ENCODE measurements around the gene ZNF324.
A peak's percentile ranks its signal among the peaks of the same experiment; 100 is the strongest.
"Not testable (repeated sequence)": the region's sequence is repeated elsewhere in the genome, so short reads cannot be mapped to it uniquely, and the experiment has no call there.

The ZNF324 gene

GRCh38 chr19:58466760-58467589 is at the start of gene ZNF324:
TSS of gene ZNF324 (plus strand) at chr19:58467080. CDS start at chr19:58469186, 2,106 bp downstream.
- DNase-seq (ENCODE audit: extremely low spot score), result peak; percentile 99
- POLR2A ChIA-PET, result no interaction called here
- CTCF ChIA-PET, result interaction anchor here (1.0 to 1.2 kb wide), 2 partner anchors 8 to 53 kb away, joined by 3 read pairs; partner anchors contain the start of gene ZBTB45
- TF ChIP-seq CTCF (IDR thresholded peaks at IDR 0.05; ENCODE audit: control extremely low read depth, extremely low read depth, low read depth, missing control alignments), result no peak

- TF ChIP-seq CTCF (IDR thresholded peaks at IDR 0.05; ENCODE audit: control extremely low read depth, extremely low read depth, low read depth, missing control alignments), result no peak
- CTCF ChIA-PET, result no interaction called here
- POLR2A ChIA-PET, result interaction anchor here (1.0 kb wide), 1 partner anchor 11 kb away, joined by 3 read pairs; the partner anchor contains the start of gene ZNF132
- no peak for DNase-seq (ENCODE audit: extremely low spot score)
Observed at GRCh38 chr19:58428617-58429016, 38.3 kb upstream of the ZNF324 start.

GRCh38 chr19:58429745-58430144 is 37.1 kb upstream of the ZNF324 start:
- DNase-seq (ENCODE audit: extremely low spot score), result no peak
- POLR2A ChIA-PET, result interaction anchor here (1.0 kb wide), 1 partner anchor 10 kb away, joined by 3 read pairs; the partner anchor contains the start of gene ZNF132
- CTCF ChIA-PET, result no interaction called here
- TF ChIP-seq CTCF (IDR thresholded peaks at IDR 0.05; ENCODE audit: control extremely low read depth, extremely low read depth, low read depth, missing control alignments), result no peak

GRCh38 chr19:58434217-58434616 is 32.7 kb upstream of the ZNF324 start:
- TF ChIP-seq CTCF (IDR thresholded peaks at IDR 0.05; ENCODE audit: control extremely low read depth, extremely low read depth, low read depth, missing control alignments), result no peak
- ChIA-PET CTCF (no interaction called here), POLR2A (no interaction called here)
- DNase-seq (ENCODE audit: extremely low spot score), result no peak

GRCh38 chr19:58439576-58440554 is 27.0 kb upstream of the ZNF324 start, which contains the start of gene ZNF132:
TSS of gene ZNF132 (minus strand) at chr19:58440153. CDS start at chr19:58439821, 332 bp downstream.
- DNase-seq (ENCODE audit: extremely low spot score), result peak; percentile 98
- CTCF ChIA-PET, result interaction anchor here (1.0 to 1.6 kb wide), 3 partner anchors 12 to 78 kb away, joined by 3 read pairs; partner anchors contain the start of genes ZNF324B and ZNF497
- TF ChIP-seq CTCF (IDR thresholded peaks at IDR 0.05; ENCODE audit: control extremely low read depth, extremely low read depth, low read depth, missing control alignments), result no peak
- POLR2A ChIA-PET, result interaction anchor here (0.7 to 1.0 kb wide), 2 partner anchors 11 to 21 kb away, joined by 3 read pairs; no protein-coding TSS in a partner anchor

GRCh38 chr19:58440556-58440955 is 26.3 kb upstream of the ZNF324 start:
- no peak for TF ChIP-seq CTCF (IDR thresholded peaks at IDR 0.05; ENCODE audit: control extremely low read depth, extremely low read depth, low read depth, missing control alignments)
- POLR2A ChIA-PET, result interaction anchor here (0.7 to 1.0 kb wide), 2 partner anchors 11 to 22 kb away, joined by 3 read pairs; no protein-coding TSS in a partner anchor
- DNase-seq (ENCODE audit: extremely low spot score), result no peak
- CTCF ChIA-PET, result interaction anchor here (1.0 to 1.6 kb wide), 3 partner anchors 11 to 78 kb away, joined by 3 read pairs; partner anchors contain the start of genes ZNF324B and ZNF497

- CTCF ChIA-PET, result interaction anchor here (1.3 to 1.5 kb wide), 2 partner anchors 17 to 77 kb away, joined by 3 to 5 read pairs; partner anchors contain the start of gene ZBTB45
- POLR2A ChIA-PET; DNase-seq (ENCODE audit: extremely low spot score): not testable (repeated sequence)
Observed at GRCh38 chr19:58442986-58443385, 23.9 kb upstream of the ZNF324 start.

GRCh38 chr19:58448860-58449259 is 18.0 kb upstream of the ZNF324 start:
- POLR2A ChIA-PET; DNase-seq (ENCODE audit: extremely low spot score): not testable (repeated sequence)
- CTCF ChIA-PET, result interaction anchor here (1.8 kb wide), 1 partner anchor 132 kb away, joined by 3 read pairs; no protein-coding TSS in a partner anchor

- POLR2A ChIA-PET; DNase-seq (ENCODE audit: extremely low spot score): not testable (repeated sequence)
- CTCF ChIA-PET, result interaction anchor here (1.1 to 1.8 kb wide), 2 partner anchors 18 to 131 kb away, joined by 3 read pairs; no protein-coding TSS in a partner anchor
Observed at GRCh38 chr19:58449980-58450379, 16.9 kb upstream of the ZNF324 start.

All from GM10248 (cell line).